PC-9 (cell line): ENCODE measurements around the gene IRF2. TPM values are rescaled to one million over a fixed set of nuclear protein-coding genes. Genes with fewer than 3 reads are reported as not detected.

Experiments used
- BruUV-seq: library from RNA; stranded (reverse); fragments of 400-500 nt; replicated peaks from 2 replicates; lab custom pipeline; 2021; lab: Mats Ljungman, UMichigan
- CTCF ChIA-PET: fragments of 300-600 bp; sonication (Branson Sonifier 250); formaldehyde crosslinking; loops from one replicate; lab custom pipeline; 2022; ENCODE audit warnings: antibody characterized with exemption; lab: Charles Lee
- POLR2A ChIA-PET: fragments of 300-600 bp; sonication (Branson Sonifier 250); formaldehyde crosslinking; loops from one replicate; lab custom pipeline; 2022; ENCODE audit warnings: antibody characterized with exemption; ENCODE audit not compliant: unreplicated experiment; lab: Charles Lee
- DNase-seq, 2 experiments: peaks; one replicate each; pipeline versions ENCODE4 v3.0.0 to v3.0.0-alpha.2; 2015 to 2022; ENCODE audit warnings: mixed read lengths in 1 of 2
- H2AFZ ChIP-seq: fragments of 200-600 bp; sonication (generic); 2 replicates; pipeline ENCODE4 v1.8.1; 2017; ENCODE audit warnings: antibody characterized with exemption
- H3F3A ChIP-seq: fragments of 200-600 bp; sonication (generic); 2 replicates; pipeline ENCODE4 v1.8.1; 2017; ENCODE audit warnings: antibody characterized with exemption, mild to moderate bottlenecking, low read depth; ENCODE audit not compliant: insufficient read depth
- H3K27ac ChIP-seq: fragments of 200-600 bp; sonication (generic); 2 replicates; pipeline ENCODE4 v1.6.1; 2016; ENCODE audit warnings: mixed run types
- H3K27me3 ChIP-seq: fragments of 200-600 bp; sonication (generic); 2 replicates; pipeline ENCODE4 v1.6.1; 2016; ENCODE audit warnings: low read depth, mixed run types; ENCODE audit not compliant: insufficient read depth
- H3K36me3 ChIP-seq: fragments of 200-600 bp; sonication (generic); 2 replicates; pipeline ENCODE4 v1.6.1; 2016; ENCODE audit warnings: low read depth, mixed run types
- H3K4me1 ChIP-seq: fragments of 200-600 bp; sonication (generic); replicated peaks from 2 replicates; pipeline ENCODE4 v1.6.1; 2016; ENCODE audit warnings: mixed run types; ENCODE audit not compliant: insufficient read depth
- H3K4me2 ChIP-seq: fragments of 200-600 bp; sonication (generic); 2 replicates; pipeline ENCODE4 v1.6.1; 2017; ENCODE audit warnings: mixed run types
- H3K4me3 ChIP-seq: fragments of 200-600 bp; sonication (generic); 2 replicates; pipeline ENCODE4 v1.6.1; 2016; ENCODE audit warnings: mixed run types
- H3K79me2 ChIP-seq: fragments of 200-600 bp; sonication (generic); 2 replicates; pipeline ENCODE4 v1.6.1; 2017; ENCODE audit warnings: low read depth, mixed run types
- H3K9me2 ChIP-seq: fragments of 200-600 bp; sonication (generic); 2 replicates; pipeline ENCODE4 v1.8.1; 2017; ENCODE audit warnings: mild to moderate bottlenecking; ENCODE audit not compliant: insufficient read depth
- H3K9me3 ChIP-seq: fragments of 200-600 bp; sonication (generic); 2 replicates; pipeline ENCODE4 v1.8.1; 2016; ENCODE audit warnings: low read depth; ENCODE audit not compliant: insufficient read depth
- H4K20me1 ChIP-seq: fragments of 200-600 bp; sonication (generic); 2 replicates; pipeline ENCODE4 v1.8.1; 2017; ENCODE audit not compliant: insufficient read depth
- EZH2 ChIP-seq: fragments of 200-600 bp; sonication (generic); IDR thresholded peaks from 2 replicates; pipeline ENCODE4 v1.8.0; 2017; ENCODE audit warnings: antibody characterized with exemption, low read depth
- intact Hi-C: fragments of 100-400 bp; cut with micrococcal nuclease; formaldehyde crosslinking; loops from one replicate; pipeline ENCODE4 v1.10.0; 2022; ENCODE audit not compliant: unreplicated experiment
- total RNA-seq: library from RNA; stranded (reverse); gene quantifications from 2 replicates; pipeline ENCODE4 v1.2.3, GENCODE V29; 2021
- TF ChIP-seq, protein P1 (sequence below): fragments of 200-600 bp; sonication (generic); conservative IDR thresholded peaks from 2 replicates; pipeline ENCODE4 v1.6.1; 2017; ENCODE audit warnings: mixed run types, antibody characterized with exemption, mild to moderate bottlenecking, moderate library complexity

Gene IRF2
- total RNA-seq, 1 experiment from 2014 or later, result 34.4 TPM

- H2AFZ ChIP-seq, result no peak overlapping the region
- CTCF ChIA-PET, result no interaction called here
Measured at GRCh38 chr4:184370711-184371389, 103.5 kb downstream of the IRF2 start.

GRCh38 chr4:184369871-184370270 is 104.5 kb downstream of the IRF2 start:
- Histone ChIP-seq H3F3A (no peaks in the 10 kb centered on the region), H3K9me3 (no peaks in the 10 kb centered on the region), H3K27ac (no peak overlapping the region), H3K27me3 (no peaks in the 10 kb centered on the region), H3K4me3 (no peak overlapping the region), H3K4me1 (0 out of 2 replicates have a peak, but pooled peaks cover 3% of the 10 kb centered on the region), H3K4me2 (no peak overlapping the region), H3K9me2 (no peaks in the 10 kb centered on the region), H3K36me3 (no peaks in the 10 kb centered on the region), H3K79me2 (no peaks in the 10 kb centered on the region), H4K20me1 (no peaks in the 10 kb centered on the region), H2AFZ (no peak overlapping the region)
- no TSS peak for BruUV-seq
- intact Hi-C loops, result no loop called here
- ChIA-PET CTCF (no interaction called here), POLR2A (no interaction called here)
- TF ChIP-seq, protein P1, sequence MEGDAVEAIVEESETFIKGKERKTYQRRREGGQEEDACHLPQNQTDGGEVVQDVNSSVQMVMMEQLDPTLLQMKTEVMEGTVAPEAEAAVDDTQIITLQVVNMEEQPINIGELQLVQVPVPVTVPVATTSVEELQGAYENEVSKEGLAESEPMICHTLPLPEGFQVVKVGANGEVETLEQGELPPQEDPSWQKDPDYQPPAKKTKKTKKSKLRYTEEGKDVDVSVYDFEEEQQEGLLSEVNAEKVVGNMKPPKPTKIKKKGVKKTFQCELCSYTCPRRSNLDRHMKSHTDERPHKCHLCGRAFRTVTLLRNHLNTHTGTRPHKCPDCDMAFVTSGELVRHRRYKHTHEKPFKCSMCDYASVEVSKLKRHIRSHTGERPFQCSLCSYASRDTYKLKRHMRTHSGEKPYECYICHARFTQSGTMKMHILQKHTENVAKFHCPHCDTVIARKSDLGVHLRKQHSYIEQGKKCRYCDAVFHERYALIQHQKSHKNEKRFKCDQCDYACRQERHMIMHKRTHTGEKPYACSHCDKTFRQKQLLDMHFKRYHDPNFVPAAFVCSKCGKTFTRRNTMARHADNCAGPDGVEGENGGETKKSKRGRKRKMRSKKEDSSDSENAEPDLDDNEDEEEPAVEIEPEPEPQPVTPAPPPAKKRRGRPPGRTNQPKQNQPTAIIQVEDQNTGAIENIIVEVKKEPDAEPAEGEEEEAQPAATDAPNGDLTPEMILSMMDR, result no peak
- no peak for TF ChIP-seq EZH2
- DNase-seq, result no peak

More at GRCh38 chr4:184370711-184371389, 103.5 kb downstream of the IRF2 start:
- Histone ChIP-seq H3K79me2 (no peaks in the 10 kb centered on the region), H3K4me2 (no peak overlapping the region), H3K9me3 (no peaks in the 10 kb centered on the region), H3K4me3 (no peak overlapping the region), H3K9me2 (no peaks in the 10 kb centered on the region), H4K20me1 (no peaks in the 10 kb centered on the region), H3K36me3 (no peaks in the 10 kb centered on the region), H3F3A (no peaks in the 10 kb centered on the region), H3K4me1 (0 out of 2 replicates have a peak, but pooled peaks cover 9% of the 10 kb centered on the region), H3K27ac (no peak overlapping the region), H3K27me3 (no peaks in the 10 kb centered on the region)
- POLR2A ChIA-PET, result interaction anchor here (0.6 kb wide), 1 partner anchor 65 kb away, joined by 4 read pairs; no protein-coding TSS in a partner anchor
- intact Hi-C loops, result no loop called here
- BruUV-seq, result no TSS peak
- DNase-seq, result no peak
- no peak for TF ChIP-seq EZH2
- TF ChIP-seq, protein P1, result no peak

GRCh38 chr4:184368731-184369130 is 105.6 kb downstream of the IRF2 start:
- Histone ChIP-seq H3K36me3 (no peaks in the 10 kb centered on the region), H3K9me2 (no peaks in the 10 kb centered on the region), H2AFZ (no peak overlapping the region), H3K79me2 (no peaks in the 10 kb centered on the region), H3K4me2 (no peak overlapping the region), H3K9me3 (no peaks in the 10 kb centered on the region), H3K27ac (no peak overlapping the region), H3K27me3 (no peaks in the 10 kb centered on the region), H4K20me1 (no peaks in the 10 kb centered on the region), H3K4me3 (no peak overlapping the region), H3F3A (no peaks in the 10 kb centered on the region), H3K4me1 (no peaks in the 10 kb centered on the region)
- intact Hi-C loops, result no loop called here
- no peak for DNase-seq
- TF ChIP-seq, protein P1, result no peak
- no peak for TF ChIP-seq EZH2
- BruUV-seq, result no TSS peak
- POLR2A ChIA-PET, result no interaction called here
- CTCF ChIA-PET, result no interaction called here
